Heart right ventricle (tissue), 16 donors: ENCODE measurements around the gene LRRC73. TPM values are rescaled to one million over a fixed set of nuclear protein-coding genes. Genes with fewer than 3 reads are reported as not detected.

Experiments
- ATAC-seq, 8 donors: fragments of 200-7000 bp; cut with Tn5 transposase; one replicate each; pipeline ENCODE4 v1.9.1; 2020; ENCODE audit warnings: mild to moderate bottlenecking in 8 of 8, moderate library complexity in 8 of 8, moderate number of reproducible peaks in 1 of 8
- DNase-seq, 2 donors: peaks; one replicate each; pipeline ENCODE4 v3.0.0-alpha.2; 2020
- H3K27ac ChIP-seq, 10 donors: fragments of 200-600 bp; sonication (generic) in 2 of 10; one replicate each; pipeline versions ENCODE4 v1.5.0 to v1.8.0; 2020 to 2022; ENCODE audit warnings: mild to moderate bottlenecking in 3 of 10
- H3K27me3 ChIP-seq, 7 donors: fragments of 200-600 bp; one replicate each; pipeline ENCODE4 v1.8.0; 2021 to 2022; ENCODE audit warnings: mild to moderate bottlenecking in 2 of 7
- H3K36me3 ChIP-seq, 9 donors: fragments of 200-600 bp; sonication (generic) in 1 of 9; one replicate each; pipeline versions ENCODE4 v1.5.0 to v1.8.0; 2020 to 2022; ENCODE audit warnings: mild to moderate bottlenecking in 2 of 9
- H3K4me1 ChIP-seq, 9 donors: fragments of 200-600 bp; sonication (generic) in 1 of 9; one replicate each; pipeline versions ENCODE4 v1.5.0 to v1.8.0; 2020 to 2022; ENCODE audit warnings: mild to moderate bottlenecking in 4 of 9
- H3K4me3 ChIP-seq, 10 donors: fragments of 200-600 bp; sonication (generic) in 2 of 10; one replicate each; pipeline versions ENCODE4 v1.5.0 to v1.8.0; 2020 to 2022; ENCODE audit warnings: mild to moderate bottlenecking in 7 of 10, moderate library complexity in 2 of 10
- H3K9me3 ChIP-seq, 11 donors: fragments of 200-600 bp in 10 of 11; sonication (generic) in 2 of 11; one replicate each; pipeline versions ENCODE4 v1.5.0 to v1.8.0; 2013 to 2022; ENCODE audit warnings: mild to moderate bottlenecking in 2 of 11, control low read depth in 1 of 11, moderate library complexity in 1 of 11
- WGBS, 2 donors: extraction: QIAGEN DNeasy Blood & Tissue Kit; methylation state at CpG; one replicate each; pipeline ENCODE4 v1.1.7; 2013; ENCODE audit warnings: inconsistent platforms in 1 of 2; 5-methylcytosine and 5-hydroxymethylcytosine counted together
- intact Hi-C, 10 donors: fragments of 100-400 bp; cut with DNase I; formaldehyde crosslinking; loops; one replicate each; pipeline versions ENCODE4 v1.11.1 to v1.14.2; 2022
- polyA plus RNA-seq, 2 donors: library from polyadenylated mRNA; stranded (reverse); fragments of 200-250 nt; gene quantifications; one replicate each; pipeline ENCODE4 v1.2.3, GENCODE V29; 2013
- total RNA-seq, 10 donors: library from RNA; stranded (reverse); fragmentation: NEBNext Ultra II Directional in 3 of 10; extraction: Animal tissue kit (Norgen Biotek cat#: 25700) in 3 of 10; gene quantifications; one replicate each; pipeline versions ENCODE4 v1.2.1 to v1.2.4, GENCODE V29; 2021 to 2023
- TF ChIP-seq, protein P1 (sequence below), 9 donors: fragments of 200-600 bp; sonication (generic) in 2 of 9; IDR thresholded peaks; one replicate each; pipeline versions ENCODE4 v1.5.0 to v1.8.0; 2021 to 2022; ENCODE audit warnings: antibody characterized with exemption in 9 of 9, mild to moderate bottlenecking in 5 of 9, moderate library complexity in 1 of 9
- donor health status: Arrhythmogenic right ventricular cardiomyopathy.
- donor health status: ischemic (EF 13 %, LVEDD 7.1; RV severe dilation, severe dysfunction).
- donor health status: healthy with polysubstance abuse.
- donor health status: DM: no; HTN: yes; CAD: no.
- donor health status: DM: no; HTN: no; CAD: no.
- donor health status: ischemic (EF 25% LVEDD 6.9; RV normal size, moderate dysfunction).
- donor health status: ischemic (EF 25% LVEDD 5.7; RV mildly dilated, moderate dysfunction).
- donor health status: healthy.
- donor health status: DM: yes; HTN: yes; CAD: no.
- donor health status: Ischemic cardiomyopathy.
- donor health status: ischemic (EF 35%, LVEDD 5.7; RV mildly dilated, moderate dysfunction).
- donor health status: nonischemic (EF 11% LVEDD 7.7; RV severe dilation, severe dysfunction).
- donor health status: DM: yes; HTN: yes; CAD: no.
- donor health status: PGD.
- donor health status: ischemic (EF 29% LVEDD 5.4; RV normal size, mild dysfunction).
- donor health status: nonischemic (EF 23%, LVEDD 6.1; RV moderate dilation, normal function).

Gene LRRC73
- total and polyA plus RNA-seq, 12 donors: 0.44 to 3.8 (median 1.9) TPM

DNA sequence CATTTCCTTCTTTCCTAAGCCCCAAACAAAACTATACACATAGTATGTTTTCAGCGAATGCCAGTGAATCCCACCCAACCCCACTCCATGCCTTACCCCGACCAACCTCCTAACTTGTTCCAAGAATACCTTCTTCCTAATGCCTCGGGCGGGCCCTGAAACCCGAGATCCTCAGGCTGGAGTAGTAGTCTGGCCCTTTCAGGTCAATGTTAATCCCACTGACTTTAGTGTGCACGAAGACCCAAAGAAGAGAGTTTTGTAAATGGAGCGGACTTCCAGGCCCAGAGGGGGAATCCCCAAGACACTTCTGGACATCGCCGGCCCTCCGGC is 6.2 kb upstream of the LRRC73 start:
- peak in 4 of 8 donors; percentile 0 to 5 (median 4) for ATAC-seq
- Histone ChIP-seq H3K4me3 (peak overlapping the region; percentile 68 to 98 (median 91)), H3K27me3 (no peaks in the 10 kb centered on the region), H3K9me3 (no peaks in the 10 kb centered on the region), H3K4me1 (peaks cover 20 to 69% (median 65%) of the 10 kb centered on the region in 9 donors), H3K27ac (peak overlapping the region; percentile 54 to 97 (median 90)), H3K36me3 (peaks cover 0 to 71% (median 50%) of the 10 kb centered on the region in 9 donors)
- TF ChIP-seq, protein P1, sequence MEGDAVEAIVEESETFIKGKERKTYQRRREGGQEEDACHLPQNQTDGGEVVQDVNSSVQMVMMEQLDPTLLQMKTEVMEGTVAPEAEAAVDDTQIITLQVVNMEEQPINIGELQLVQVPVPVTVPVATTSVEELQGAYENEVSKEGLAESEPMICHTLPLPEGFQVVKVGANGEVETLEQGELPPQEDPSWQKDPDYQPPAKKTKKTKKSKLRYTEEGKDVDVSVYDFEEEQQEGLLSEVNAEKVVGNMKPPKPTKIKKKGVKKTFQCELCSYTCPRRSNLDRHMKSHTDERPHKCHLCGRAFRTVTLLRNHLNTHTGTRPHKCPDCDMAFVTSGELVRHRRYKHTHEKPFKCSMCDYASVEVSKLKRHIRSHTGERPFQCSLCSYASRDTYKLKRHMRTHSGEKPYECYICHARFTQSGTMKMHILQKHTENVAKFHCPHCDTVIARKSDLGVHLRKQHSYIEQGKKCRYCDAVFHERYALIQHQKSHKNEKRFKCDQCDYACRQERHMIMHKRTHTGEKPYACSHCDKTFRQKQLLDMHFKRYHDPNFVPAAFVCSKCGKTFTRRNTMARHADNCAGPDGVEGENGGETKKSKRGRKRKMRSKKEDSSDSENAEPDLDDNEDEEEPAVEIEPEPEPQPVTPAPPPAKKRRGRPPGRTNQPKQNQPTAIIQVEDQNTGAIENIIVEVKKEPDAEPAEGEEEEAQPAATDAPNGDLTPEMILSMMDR (IDR thresholded peaks at IDR 0.05): no peak
- DNase-seq: no peak
- WGBS, 2 donors: 0 to 1% methylated on average over 10 of the region's 10 CpGs
- intact Hi-C loops: loop anchor here in 1 of 10 donors (2.0 to 10.0 kb wide), 2 partner anchors 60 to 252 kb away; partner anchors contain the start of genes POLH and XPO5

DNA sequence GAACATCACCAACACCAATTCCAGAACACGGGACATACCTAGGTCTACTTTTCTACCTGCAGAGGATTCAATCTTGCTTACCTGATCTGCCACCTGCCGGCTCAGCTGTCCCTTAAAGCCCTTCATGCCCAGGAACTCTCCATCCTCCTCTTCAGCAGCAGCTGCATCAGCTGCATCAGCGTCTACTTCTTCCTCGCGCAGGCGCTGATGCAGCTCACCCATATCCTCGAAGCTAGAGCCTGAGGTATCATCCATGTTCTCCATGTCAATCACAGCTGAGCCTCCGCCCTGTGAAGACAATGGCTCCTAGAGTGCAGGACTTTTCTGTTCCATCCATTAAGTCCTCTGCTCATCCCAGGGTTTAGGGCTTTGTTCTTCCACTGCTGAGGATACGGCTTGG is 5.7 kb upstream of the LRRC73 start:
- intact Hi-C loops: loop anchor here in 1 of 10 donors (2.0 to 10.0 kb wide), 2 partner anchors 61 to 251 kb away; partner anchors contain the start of genes POLH and XPO5

DNA sequence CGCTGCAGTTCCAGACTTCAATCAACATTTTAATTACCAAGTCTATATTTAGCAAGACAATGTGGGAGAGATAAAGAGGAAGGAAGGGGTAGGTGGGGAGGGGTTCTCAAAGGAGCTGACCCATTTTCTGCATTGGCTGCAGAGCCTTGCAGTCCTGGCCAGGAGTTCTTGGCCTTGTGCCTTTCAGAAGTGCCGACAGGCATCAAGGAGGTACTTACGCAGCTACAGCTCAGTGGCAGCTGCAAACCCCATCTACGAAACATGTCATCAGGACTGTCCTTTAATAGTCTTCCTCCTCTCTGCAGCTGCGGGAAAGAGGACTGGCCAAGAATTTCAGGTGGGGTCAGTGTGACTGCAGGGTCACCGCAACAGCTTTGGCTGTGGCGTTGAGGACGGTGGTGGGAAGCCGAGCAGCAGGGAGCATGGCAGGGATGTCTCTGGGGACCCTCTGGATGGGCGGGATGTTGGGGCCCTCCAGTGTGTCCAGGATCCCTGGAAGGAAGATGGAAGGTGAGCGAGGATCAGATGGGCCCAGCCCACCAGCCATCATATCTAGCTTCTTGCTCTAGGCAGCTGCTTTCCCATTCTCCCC is 1.8 kb upstream of the LRRC73 start:
- DNase-seq (peak; percentile 62 to 63), ATAC-seq (peak in 7 of 8 donors; percentile 14 to 63 (median 33))
- H3K36me3 ChIP-seq: peaks cover 0 to 53% (median 32%) of the 10 kb centered on the region in 9 donors
- peaks cover 0 to 27% (median 0%) of the 10 kb centered on the region in 7 donors for H3K27me3 ChIP-seq
- no peak overlapping the region for H3K4me3 ChIP-seq
- TF ChIP-seq, protein P1 (IDR thresholded peaks at IDR 0.05): no peak
- peaks cover 18 to 83% (median 74%) of the 10 kb centered on the region in 9 donors for H3K4me1 ChIP-seq
- peak overlapping the region in 8 of 10 donors; percentile 61 to 84 (median 70) for H3K27ac ChIP-seq
- H3K9me3 ChIP-seq: no peaks in the 10 kb centered on the region
- intact Hi-C loops: loop anchor here in 1 of 10 donors (10.0 kb wide), 1 partner anchor 247 kb away; no protein-coding TSS in a partner anchor
- WGBS, 2 donors: 20 to 28% methylated on average over 11 of the region's 11 CpGs

More for the DNA sequence above, 5.7 kb upstream of the LRRC73 start:
- TF ChIP-seq, protein P1 (IDR thresholded peaks at IDR 0.05): no peak
- Histone ChIP-seq H3K4me1 (peaks cover 20 to 73% (median 70%) of the 10 kb centered on the region in 9 donors), H3K9me3 (no peaks in the 10 kb centered on the region), H3K36me3 (peaks cover 0 to 71% (median 45%) of the 10 kb centered on the region in 9 donors), H3K4me3 (peak overlapping the region; percentile 68 to 98 (median 91)), H3K27ac (peak overlapping the region in 9 of 10 donors; percentile 54 to 97 (median 91)), H3K27me3 (no peaks in the 10 kb centered on the region)
- no peak for ATAC-seq
- no peak for DNase-seq
- 65 to 76% methylated on average over 9 of the region's 9 CpGs for WGBS, 2 donors

DNA sequence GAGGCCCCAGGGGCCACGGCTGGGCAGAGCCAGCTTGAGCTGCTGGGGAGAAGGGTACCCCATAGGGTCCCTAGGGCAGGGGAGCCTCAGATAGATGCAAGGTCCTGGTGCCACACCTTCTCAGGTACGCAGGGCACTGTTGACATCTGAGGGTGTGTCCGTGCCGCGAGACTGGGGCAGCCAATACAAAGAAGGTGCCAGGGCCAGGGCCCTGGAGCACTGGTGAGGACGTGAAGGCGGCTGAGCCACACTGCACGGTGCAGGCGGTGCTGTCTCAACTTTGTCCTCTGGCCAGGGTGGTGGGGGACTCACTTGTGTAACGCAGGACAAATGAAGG is 649 bp upstream of the LRRC73 start:
- Histone ChIP-seq H3K27ac (peak overlapping the region in 9 of 10 donors; percentile 61 to 79 (median 73)), H3K36me3 (peaks cover 0 to 56% (median 34%) of the 10 kb centered on the region in 9 donors)
- intact Hi-C loops: loop anchor here in 1 of 10 donors (10.0 kb wide), 1 partner anchor 246 kb away; no protein-coding TSS in a partner anchor

More for the DNA sequence above, 649 bp upstream of the LRRC73 start:
- ATAC-seq (peak in 6 of 8 donors; percentile 1 to 22 (median 6)), DNase-seq (no peak)
- WGBS, 2 donors: 75 to 80% methylated on average over 10 of the region's 10 CpGs
- Histone ChIP-seq H3K27me3 (peaks cover 0 to 27% (median 0%) of the 10 kb centered on the region in 7 donors), H3K4me1 (peaks cover 18 to 85% (median 70%) of the 10 kb centered on the region in 9 donors), H3K4me3 (peak overlapping the region in 7 of 10 donors; percentile 67 to 93 (median 74)), H3K9me3 (no peaks in the 10 kb centered on the region)
- TF ChIP-seq, protein P1 (IDR thresholded peaks at IDR 0.05): no peak
